ENCODE data around the gene BCOR. TPM values are rescaled to one million over a fixed set of nuclear protein-coding genes. Genes with fewer than 3 reads are reported as not detected.

BCOR gene
- total RNA-seq, 1 experiment from 2014 or later, result 7.5 TPM

GRCh38 chrX:40093586-40093985 is 4.2 kb downstream of the BCOR start:
- TF ChIP-seq CTCF (IDR thresholded peaks at IDR 0.05; ENCODE audit: unreplicated experiment), result no peak
- CTCF ChIA-PET, result no interaction called here
- DNase-seq (ENCODE audit: unreplicated experiment), result no peak
- POLR2A ChIA-PET, result interaction anchor here (0.5 to 2.8 kb wide), 3 partner anchors 8 to 279 kb away, joined by 3 to 14 read pairs (median 9); no protein-coding TSS in a partner anchor
- Mint-ChIP-seq H3K27me3 (ENCODE audit: insufficient read depth, unreplicated experiment) (peaks cover 9% of the 10 kb centered on the region), H3K36me3 (ENCODE audit: insufficient read depth, unreplicated experiment) (no peaks in the 10 kb centered on the region), H3K9me3 (ENCODE audit: unreplicated experiment) (no peaks in the 10 kb centered on the region), H3K4me1 (ENCODE audit: insufficient read depth, unreplicated experiment) (no peaks in the 10 kb centered on the region), H3K4me3 (ENCODE audit: unreplicated experiment) (no peak overlapping the region), H3K27ac (ENCODE audit: low read depth, unreplicated experiment) (no peak overlapping the region)
- intact Hi-C loops (cut with micrococcal nuclease), result loop anchor here (10.0 kb wide), 2 partner anchors 189 to 359 kb away; no protein-coding TSS in a partner anchor
- BruUV-seq (replicated peaks), result no TSS peak

GRCh38 chrX:40092808-40093435 is 4.8 kb downstream of the BCOR start:
- intact Hi-C loops (cut with micrococcal nuclease), result loop anchor here (10.0 kb wide), 2 partner anchors 188 to 358 kb away; no protein-coding TSS in a partner anchor
- BruUV-seq (replicated peaks), result no TSS peak
- POLR2A ChIA-PET, result interaction anchor here (1.9 kb wide), 1 partner anchor 7 kb away, joined by 9 read pairs; no protein-coding TSS in a partner anchor

GRCh38 chrX:40091691-40092421 is 5.9 kb downstream of the BCOR start:
- Mint-ChIP-seq H3K27ac (ENCODE audit: low read depth, unreplicated experiment) (no peak overlapping the region), H3K27me3 (ENCODE audit: insufficient read depth, unreplicated experiment) (peaks cover 26% of the 10 kb centered on the region), H3K36me3 (ENCODE audit: insufficient read depth, unreplicated experiment) (no peaks in the 10 kb centered on the region), H3K4me1 (ENCODE audit: insufficient read depth, unreplicated experiment) (no peaks in the 10 kb centered on the region), H3K9me3 (ENCODE audit: unreplicated experiment) (no peaks in the 10 kb centered on the region), H3K4me3 (ENCODE audit: unreplicated experiment) (no peak overlapping the region)
- DNase-seq (ENCODE audit: unreplicated experiment), result no peak
- BruUV-seq (replicated peaks), result no TSS peak
- ChIA-PET POLR2A (no interaction called here), CTCF (no interaction called here)
- intact Hi-C loops (cut with micrococcal nuclease), result loop anchor here (10.0 kb wide), 2 partner anchors 187 to 357 kb away; no protein-coding TSS in a partner anchor
- TF ChIP-seq CTCF (IDR thresholded peaks at IDR 0.05; ENCODE audit: unreplicated experiment), result no peak

More at GRCh38 chrX:40092808-40093435, 4.8 kb downstream of the BCOR start:
- Mint-ChIP-seq H3K36me3 (ENCODE audit: insufficient read depth, unreplicated experiment) (no peaks in the 10 kb centered on the region), H3K27ac (ENCODE audit: low read depth, unreplicated experiment) (no peak overlapping the region), H3K9me3 (ENCODE audit: unreplicated experiment) (no peaks in the 10 kb centered on the region), H3K27me3 (ENCODE audit: insufficient read depth, unreplicated experiment) (peaks cover 16% of the 10 kb centered on the region), H3K4me3 (ENCODE audit: unreplicated experiment) (no peak overlapping the region), H3K4me1 (ENCODE audit: insufficient read depth, unreplicated experiment) (no peaks in the 10 kb centered on the region)
- no peak for TF ChIP-seq CTCF (IDR thresholded peaks at IDR 0.05; ENCODE audit: unreplicated experiment)
- no peak for DNase-seq (ENCODE audit: unreplicated experiment)
- CTCF ChIA-PET, result no interaction called here

- DNase-seq (ENCODE audit: unreplicated experiment), result no peak
- H3K4me1 Mint-ChIP-seq (ENCODE audit: insufficient read depth, unreplicated experiment), result no peaks in the 10 kb centered on the region
- BruUV-seq (replicated peaks), result no TSS peak
- intact Hi-C loops (cut with micrococcal nuclease), result loop anchor here (10.0 kb wide), 2 partner anchors 186 to 356 kb away; no protein-coding TSS in a partner anchor
- ChIA-PET CTCF (no interaction called here), POLR2A (no interaction called here)
- H3K27ac Mint-ChIP-seq (ENCODE audit: low read depth, unreplicated experiment), result no peak overlapping the region
- H3K9me3 Mint-ChIP-seq (ENCODE audit: unreplicated experiment), result no peaks in the 10 kb centered on the region
- H3K27me3 Mint-ChIP-seq (ENCODE audit: insufficient read depth, unreplicated experiment), result peaks cover 35% of the 10 kb centered on the region
- no peaks in the 10 kb centered on the region for H3K36me3 Mint-ChIP-seq (ENCODE audit: insufficient read depth, unreplicated experiment)
- no peak for TF ChIP-seq CTCF (IDR thresholded peaks at IDR 0.05; ENCODE audit: unreplicated experiment)
- no peak overlapping the region for H3K4me3 Mint-ChIP-seq (ENCODE audit: unreplicated experiment)
Observed at GRCh38 chrX:40090961-40091360, 6.8 kb downstream of the BCOR start.
